GM19239 (cell line): ENCODE data around the gene INSYN2A.

ENCODE experiments used
- DNase-seq: peaks from one replicate; pipeline ENCODE4 v3.0.0; 2011; ENCODE audit warnings: low spot score; ENCODE audit not compliant: insufficient read length
- FAIRE-seq: peaks from 2 replicates; lab custom pipeline; 2011; peaks lifted over from hg19 to GRCh38; lab: Jason Lieb, UNC

INSYN2A gene

GRCh38 chr10:127195571-127196281 lies 665 bp downstream of the INSYN2A start:
- DNase-seq = no peak

GRCh38 chr10:127195041-127195506 lies 1.3 kb downstream of the INSYN2A start:
- FAIRE-seq = no peak
- DNase-seq = no peak

More at GRCh38 chr10:127195571-127196281, 665 bp downstream of the INSYN2A start:
- no peak for FAIRE-seq

- DNase-seq = no peak
- FAIRE-seq = no peak
These were observed 1.8 kb downstream of the INSYN2A start for GRCh38 chr10:127194599-127194998.

GRCh38 chr10:127194111-127194510 lies 2.3 kb downstream of the INSYN2A start:
- FAIRE-seq (no peak), DNase-seq (no peak)

GRCh38 chr10:127193125-127193524 lies 3.3 kb downstream of the INSYN2A start:
- FAIRE-seq (no peak), DNase-seq (no peak)

GRCh38 chr10:127190427-127190826 lies 6.0 kb downstream of the INSYN2A start:
- DNase-seq (no peak), FAIRE-seq (no peak)

- FAIRE-seq (no peak), DNase-seq (no peak)
These were observed 7.2 kb downstream of the INSYN2A start for GRCh38 chr10:127189226-127189625.

- DNase-seq = no peak
- no peak for FAIRE-seq
These were observed 9.6 kb downstream of the INSYN2A start for GRCh38 chr10:127186813-127187212.

- DNase-seq (no peak), FAIRE-seq (no peak)
These were observed 11.8 kb downstream of the INSYN2A start for GRCh38 chr10:127184582-127184981.

GRCh38 chr10:127182161-127182560 lies 14.2 kb downstream of the INSYN2A start:
- FAIRE-seq (no peak), DNase-seq (no peak)

- DNase-seq (no peak), FAIRE-seq (no peak)
These were observed 16.7 kb downstream of the INSYN2A start for GRCh38 chr10:127179612-127180250.

GRCh38 chr10:127176649-127177048 lies 19.7 kb downstream of the INSYN2A start:
- DNase-seq = no peak
- no peak for FAIRE-seq

- FAIRE-seq (no peak), DNase-seq (no peak)
These were observed 20.9 kb downstream of the INSYN2A start for GRCh38 chr10:127175357-127176110.

- no peak for DNase-seq
- FAIRE-seq = no peak
These were observed 21.5 kb downstream of the INSYN2A start for GRCh38 chr10:127174866-127175265.

- FAIRE-seq = no peak
- no peak for DNase-seq
These were observed 28.1 kb downstream of the INSYN2A start for GRCh38 chr10:127168261-127168660.

GRCh38 chr10:127162841-127163240 lies 33.5 kb downstream of the INSYN2A start:
- no peak for DNase-seq

GRCh38 chr10:127161482-127161881 lies 34.9 kb downstream of the INSYN2A start:
- FAIRE-seq = no peak
- DNase-seq = no peak

More at GRCh38 chr10:127162841-127163240, 33.5 kb downstream of the INSYN2A start:
- FAIRE-seq = no peak

- no peak for FAIRE-seq
- no peak for DNase-seq
These were observed 36.6 kb downstream of the INSYN2A start for GRCh38 chr10:127159648-127160245.

- no peak for FAIRE-seq
- no peak for DNase-seq
These were observed 37.7 kb downstream of the INSYN2A start for GRCh38 chr10:127158662-127159061.

GRCh38 chr10:127157506-127158200 lies 38.7 kb downstream of the INSYN2A start:
- FAIRE-seq = no peak
- no peak for DNase-seq
